Midbrain (tissue), 1 donor: ENCODE measurements around the gene FEN1.

Experiments
- DNase-seq: peaks from one replicate; lab custom pipeline; 2025; lab: John Stamatoyannopoulos, UW

FEN1 gene

GRCh38 chr11:61841636-61842527, 49.2 kb downstream of the FEN1 start:
- DNase-seq = peak; percentile 60

DNA sequence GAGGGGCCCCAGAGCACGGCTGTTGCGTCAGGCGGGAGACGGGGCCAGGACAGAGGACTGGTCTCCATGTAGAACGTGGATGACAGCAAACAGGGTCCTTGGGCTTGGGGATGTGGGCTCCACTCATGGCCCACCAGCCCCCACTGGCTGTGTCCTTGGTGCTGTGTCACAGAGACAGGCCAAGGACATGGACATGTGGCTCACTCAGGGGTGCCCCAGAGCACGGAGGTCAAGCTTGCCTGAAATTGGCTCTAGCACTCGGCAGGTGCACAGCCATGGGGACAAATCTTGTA, 49.8 kb downstream of the FEN1 start:
- DNase-seq = no peak

DNA sequence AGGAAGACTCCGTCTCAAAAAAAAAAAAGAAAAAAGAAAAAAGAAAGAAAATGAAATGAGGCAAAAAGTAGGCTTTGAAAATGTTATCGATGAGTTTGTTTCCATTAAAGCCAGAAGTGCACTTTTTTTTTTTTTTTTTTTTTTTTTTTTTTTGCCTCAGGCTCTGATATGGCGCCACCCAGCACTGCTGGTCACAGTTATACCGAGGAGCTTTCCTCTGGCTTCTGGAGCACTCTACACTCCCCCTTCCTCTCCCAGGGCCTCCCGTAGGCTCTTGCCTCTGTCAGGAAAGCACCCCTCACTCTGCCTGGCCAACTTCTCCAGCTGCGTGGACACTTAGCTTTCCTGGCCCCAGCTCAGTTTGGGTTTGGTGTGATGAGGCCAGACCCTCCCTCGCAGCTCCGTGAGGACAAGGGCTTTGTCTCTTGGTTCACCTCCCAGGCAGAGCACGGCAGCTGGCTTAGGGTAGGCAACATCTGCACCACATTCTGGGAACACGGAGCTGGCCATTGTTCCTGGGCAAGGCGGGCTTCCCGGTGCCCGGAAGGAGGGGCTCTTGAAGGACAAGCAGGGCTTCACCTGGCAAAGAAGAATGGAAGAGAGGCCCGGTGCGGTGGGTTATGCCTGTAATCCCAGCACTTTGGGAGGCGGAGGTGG, 52.3 kb downstream of the FEN1 start:
- no peak for DNase-seq

GRCh38 chr11:61846362-61847020, 53.8 kb downstream of the FEN1 start:
- no peak for DNase-seq
